GM12865 (cell line): ENCODE measurements around the gene CCDC159.

Experiments
- DNase-seq: peaks from one replicate; pipeline ENCODE4 v3.0.0; 2010; ENCODE audit warnings: low read depth
- H3K4me3 ChIP-seq: 2 replicates; pipeline ENCODE4 v1.5.1; 2011; ENCODE audit warnings: mild to moderate bottlenecking, low read depth, low read length, control low read depth
- TF ChIP-seq, protein P1 (sequence below): IDR thresholded peaks from 2 replicates; pipeline ENCODE4 v1.5.1; 2011; ENCODE audit warnings: low read length, control low read depth, low read depth, inconsistent platforms; ENCODE audit not compliant: insufficient read depth; ENCODE audit errors: missing control alignments

Gene CCDC159

DNA sequence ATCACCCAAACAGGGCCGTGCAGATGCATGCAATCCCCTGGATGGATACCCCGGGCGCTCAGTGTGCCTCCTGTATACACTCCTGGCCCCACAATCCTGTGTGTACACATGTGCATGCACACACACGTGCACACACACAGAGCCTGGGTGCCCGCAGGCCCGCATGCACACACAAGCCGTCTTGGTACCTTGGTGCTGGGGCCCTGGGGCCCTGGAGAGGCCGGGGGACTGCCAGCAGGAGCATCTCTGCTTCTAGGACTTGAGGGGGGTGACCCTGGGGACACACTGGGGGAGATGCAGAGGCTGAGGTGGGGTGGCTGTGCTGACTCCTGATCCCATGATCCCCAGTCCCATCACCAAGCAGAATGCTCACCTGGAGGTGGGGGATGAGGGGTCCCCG lies 53.3 kb downstream of the CCDC159 start:
- no peak overlapping the region for H3K4me3 ChIP-seq
- DNase-seq = no peak
- TF ChIP-seq, protein P1, sequence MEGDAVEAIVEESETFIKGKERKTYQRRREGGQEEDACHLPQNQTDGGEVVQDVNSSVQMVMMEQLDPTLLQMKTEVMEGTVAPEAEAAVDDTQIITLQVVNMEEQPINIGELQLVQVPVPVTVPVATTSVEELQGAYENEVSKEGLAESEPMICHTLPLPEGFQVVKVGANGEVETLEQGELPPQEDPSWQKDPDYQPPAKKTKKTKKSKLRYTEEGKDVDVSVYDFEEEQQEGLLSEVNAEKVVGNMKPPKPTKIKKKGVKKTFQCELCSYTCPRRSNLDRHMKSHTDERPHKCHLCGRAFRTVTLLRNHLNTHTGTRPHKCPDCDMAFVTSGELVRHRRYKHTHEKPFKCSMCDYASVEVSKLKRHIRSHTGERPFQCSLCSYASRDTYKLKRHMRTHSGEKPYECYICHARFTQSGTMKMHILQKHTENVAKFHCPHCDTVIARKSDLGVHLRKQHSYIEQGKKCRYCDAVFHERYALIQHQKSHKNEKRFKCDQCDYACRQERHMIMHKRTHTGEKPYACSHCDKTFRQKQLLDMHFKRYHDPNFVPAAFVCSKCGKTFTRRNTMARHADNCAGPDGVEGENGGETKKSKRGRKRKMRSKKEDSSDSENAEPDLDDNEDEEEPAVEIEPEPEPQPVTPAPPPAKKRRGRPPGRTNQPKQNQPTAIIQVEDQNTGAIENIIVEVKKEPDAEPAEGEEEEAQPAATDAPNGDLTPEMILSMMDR = no peak

DNA sequence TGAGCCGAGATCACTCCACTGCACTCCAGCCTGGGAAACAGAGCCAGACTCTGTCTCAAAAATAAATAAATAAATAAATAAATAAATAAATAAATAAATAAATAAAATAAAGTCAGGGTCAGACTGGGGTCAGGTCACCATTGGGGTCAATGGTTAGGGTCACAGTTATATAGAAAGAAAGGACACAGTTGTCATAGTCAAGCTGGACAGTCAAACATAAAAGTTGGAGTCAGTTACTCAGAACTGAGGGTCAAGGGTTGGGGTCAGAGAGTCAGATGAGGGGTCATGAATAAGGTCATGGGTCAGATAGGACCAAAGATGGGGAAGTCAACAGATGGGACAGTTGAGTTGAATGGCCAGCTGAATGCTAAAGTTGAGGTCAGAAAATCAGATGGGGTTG lies 54.5 kb downstream of the CCDC159 start:
- no peak overlapping the region for H3K4me3 ChIP-seq
- no peak for DNase-seq
- TF ChIP-seq, protein P1 = no peak

DNA sequence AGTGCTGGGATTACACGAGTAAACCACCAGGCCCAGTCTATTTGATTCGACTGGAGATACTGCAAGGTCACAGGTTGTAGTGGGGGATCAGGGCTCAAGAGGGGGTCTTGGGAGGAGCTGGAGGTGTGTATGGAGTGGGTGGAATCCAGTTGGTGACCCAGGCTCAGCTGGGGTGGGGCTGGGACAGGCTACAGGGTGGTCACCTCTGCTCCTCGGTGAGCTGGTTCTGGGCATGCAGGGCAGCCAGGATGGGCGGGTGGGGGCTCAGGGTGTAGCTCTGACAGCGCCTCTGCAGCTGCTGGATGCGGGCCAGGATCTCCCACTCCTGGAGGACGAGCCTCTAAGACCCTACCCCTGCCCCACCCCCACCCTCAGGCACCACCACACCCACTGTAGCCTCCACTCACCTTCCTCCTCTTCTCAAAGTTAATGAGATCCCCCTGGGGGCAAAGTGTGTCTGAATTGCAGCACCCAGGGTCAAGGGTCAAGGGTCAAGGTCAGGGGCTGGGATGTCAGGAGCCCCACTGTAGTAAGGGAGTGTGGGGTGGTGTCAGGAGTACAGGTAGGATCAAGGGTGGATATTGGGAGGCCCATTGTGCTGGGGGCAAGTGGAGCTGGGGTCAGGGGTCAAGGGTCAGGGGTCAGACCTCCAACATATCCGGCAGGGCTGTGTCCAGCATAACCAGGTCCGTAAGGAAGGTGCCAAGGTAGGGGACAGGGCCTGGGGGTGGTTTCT lies 55.7 kb downstream of the CCDC159 start:
- no peak overlapping the region for H3K4me3 ChIP-seq
- TF ChIP-seq, protein P1 = no peak
- DNase-seq = no peak
